DOHH2 (cell line): Measurements from ENCODE around the gene WASL.

ENCODE experiments used
- H3F3A ChIP-seq: fragments of 200-600 bp; sonication (generic), shearing (Covaris generic); 2 replicates; pipeline ENCODE4 v1.6.0; 2016; ENCODE audit warnings: antibody characterized with exemption, mild to moderate bottlenecking; ENCODE audit not compliant: control insufficient read depth, insufficient read depth
- H3K27ac ChIP-seq: fragments of 200-600 bp; sonication (generic); 2 replicates; pipeline ENCODE4 v1.5.1; 2014; ENCODE audit warnings: low read depth, mild to moderate bottlenecking, low read length, moderate library complexity
- H3K27me3 ChIP-seq: fragments of 200-600 bp; sonication (generic); 2 replicates; pipeline ENCODE4 v1.6.1; 2014; ENCODE audit warnings: mild to moderate bottlenecking, low read length, mixed read lengths; ENCODE audit not compliant: control insufficient read depth
- H3K36me3 ChIP-seq: fragments of 200-600 bp; sonication (generic); 2 replicates; pipeline ENCODE4 v1.6.1; 2014; ENCODE audit warnings: mild to moderate bottlenecking, low read length, moderate library complexity, mixed read lengths; ENCODE audit not compliant: control insufficient read depth
- H3K4me1 ChIP-seq: fragments of 200-600 bp; sonication (generic); 2 replicates; pipeline ENCODE4 v1.6.1; 2014; ENCODE audit warnings: mild to moderate bottlenecking, low read length, mixed read lengths; ENCODE audit not compliant: control insufficient read depth
- H3K4me2 ChIP-seq: fragments of 200-600 bp; sonication (generic); 2 replicates; pipeline ENCODE4 v1.6.0; 2014; ENCODE audit warnings: mild to moderate bottlenecking, low read length, moderate library complexity
- H3K4me3 ChIP-seq: fragments of 200-600 bp; sonication (generic); 2 replicates; pipeline ENCODE4 v1.5.1; 2014; ENCODE audit warnings: mild to moderate bottlenecking, low read length, mixed read lengths
- H3K79me2 ChIP-seq: fragments of 200-600 bp; sonication (generic); 2 replicates; pipeline ENCODE4 v1.6.1; 2014; ENCODE audit warnings: mild to moderate bottlenecking, low read length, mixed read lengths; ENCODE audit not compliant: control insufficient read depth
- H3K9me2 ChIP-seq: fragments of 200-600 bp; sonication (generic); replicated peaks from 2 replicates; pipeline ENCODE4 v1.6.1; 2014; ENCODE audit warnings: mild to moderate bottlenecking, low read length, mixed read lengths; ENCODE audit not compliant: control insufficient read depth
- H3K9me3 ChIP-seq: fragments of 200-600 bp; sonication (generic); 2 replicates; pipeline ENCODE4 v1.6.1; 2014; ENCODE audit warnings: antibody characterized with exemption, low read length, mixed read lengths; ENCODE audit not compliant: control insufficient read depth, insufficient read depth
- H4K20me1 ChIP-seq: fragments of 200-600 bp; sonication (generic); 2 replicates; pipeline ENCODE4 v1.6.0; 2014; ENCODE audit warnings: low read depth, mild to moderate bottlenecking, antibody characterized with exemption, low read length, moderate library complexity; ENCODE audit not compliant: control insufficient read depth, insufficient read depth
- CTCF ChIP-seq: fragments of 200-600 bp; sonication (generic); IDR thresholded peaks from one replicate; pipeline ENCODE4 v1.5.1; 2014; ENCODE audit warnings: antibody characterized with exemption, mild to moderate bottlenecking, low read depth, low read length; ENCODE audit not compliant: poor library complexity, severe bottlenecking
- EZH2phosphoT487 ChIP-seq: fragments of 200-600 bp; sonication (generic); IDR thresholded peaks from 2 replicates; pipeline ENCODE4 v1.6.1; 2017; ENCODE audit warnings: borderline replicate concordance, mild to moderate bottlenecking, antibody characterized with exemption, low read length, moderate library complexity, mixed read lengths

WASL gene

GRCh38 chr7:123750389-123751230 lies 1.8 kb upstream of the WASL start:
- H3K79me2 ChIP-seq = peaks cover 59% of the 10 kb centered on the region
- peaks cover 43% of the 10 kb centered on the region for H3K4me1 ChIP-seq
- no peak overlapping the region for H3K27ac ChIP-seq
- no peaks in the 10 kb centered on the region for H3K9me3 ChIP-seq
- peak overlapping the region; percentile 87 for H3K4me2 ChIP-seq
- peaks cover 7% of the 10 kb centered on the region; the same call in 1 of the 2 replicates for H3F3A ChIP-seq
- TF ChIP-seq CTCF (no peak), EZH2phosphoT487 (no peak)
- H4K20me1 ChIP-seq = peaks cover 24% of the 10 kb centered on the region
- H3K36me3 ChIP-seq = peaks cover 34% of the 10 kb centered on the region
- H3K27me3 ChIP-seq = no peaks in the 10 kb centered on the region
- no peaks in the 10 kb centered on the region for H3K9me2 ChIP-seq
- peak overlapping the region; percentile 94 for H3K4me3 ChIP-seq

GRCh38 chr7:123749537-123749857 lies 694 bp upstream of the WASL start:
- TF ChIP-seq CTCF (peak; percentile 31), EZH2phosphoT487 (no peak)
- H3K4me2 ChIP-seq = peak overlapping the region; percentile 87
- no peaks in the 10 kb centered on the region for H3K27me3 ChIP-seq
- peaks cover 70% of the 10 kb centered on the region for H3K79me2 ChIP-seq
- H3F3A ChIP-seq = peaks cover 7% of the 10 kb centered on the region; the same call in 1 of the 2 replicates
- peaks cover 28% of the 10 kb centered on the region for H4K20me1 ChIP-seq
- no peaks in the 10 kb centered on the region for H3K9me3 ChIP-seq
- H3K4me3 ChIP-seq = peak overlapping the region; percentile 94
- H3K9me2 ChIP-seq = no peaks in the 10 kb centered on the region
- peaks cover 46% of the 10 kb centered on the region for H3K4me1 ChIP-seq
- peak overlapping the region; percentile 85 for H3K27ac ChIP-seq
- peaks cover 42% of the 10 kb centered on the region for H3K36me3 ChIP-seq

- Histone ChIP-seq H3K9me2 (no peaks in the 10 kb centered on the region), H3K27me3 (no peaks in the 10 kb centered on the region), H3F3A (peaks cover 7% of the 10 kb centered on the region; the same call in 1 of the 2 replicates), H3K36me3 (peaks cover 47% of the 10 kb centered on the region), H3K4me3 (peak overlapping the region; percentile 94), H3K4me2 (peak overlapping the region; percentile 89), H3K4me1 (peaks cover 56% of the 10 kb centered on the region), H3K27ac (peak overlapping the region; percentile 85), H3K9me3 (no peaks in the 10 kb centered on the region), H3K79me2 (peaks cover 82% of the 10 kb centered on the region), H4K20me1 (peaks cover 37% of the 10 kb centered on the region)
- TF ChIP-seq CTCF (no peak), EZH2phosphoT487 (no peak)
These were observed 551 bp downstream of the WASL start for GRCh38 chr7:123748171-123748733.
